ENCODE data around the gene SORCS2. TPM values are rescaled to one million over a fixed set of nuclear protein-coding genes. Genes with fewer than 3 reads are reported as not detected.

Gene SORCS2
- total and polyA plus RNA-seq, 2 donors (not counting 1 experiment from before 2014, with no cell fraction given) = not detected

- CTCF ChIA-PET = no interaction called here
- no peak overlapping the region for H3K9ac ChIP-seq (ENCODE audit: low read length)
- WGBS (ENCODE audit: insufficient coverage) = 16% methylated on average over 9 of the region's 12 CpGs
- TF ChIP-seq EZH2 (IDR thresholded peaks at IDR 0.05; ENCODE audit: borderline replicate concordance, insufficient read depth, low read depth, low read length, poor library complexity, severe bottlenecking) = no peak
- no peak for TF ChIP-seq CTCF (IDR thresholded peaks at IDR 0.05)
- H2AFZ ChIP-seq (ENCODE audit: insufficient read depth, low read depth, low read length, poor library complexity, severe bottlenecking) = no peak overlapping the region
- no peaks in the 10 kb centered on the region for H4K20me1 ChIP-seq (ENCODE audit: control insufficient read depth, insufficient read depth, low read length, poor library complexity, severe bottlenecking)
- no peak overlapping the region for H3K4me3 ChIP-seq (ENCODE audit: control extremely low read depth in 1 of 5, extremely low read depth in 1 of 5, insufficient read depth in 1 of 5, low read depth in 2 of 5, low read length in 4 of 5)
- no peak for ATAC-seq (ENCODE audit: low read depth)
- no peaks in the 10 kb centered on the region for H3K4me1 ChIP-seq (ENCODE audit: control insufficient read depth in 2 of 2, insufficient read depth in 2 of 2, low read length in 2 of 2)
- no peak overlapping the region for H3K4me2 ChIP-seq (replicated peaks; ENCODE audit: low read depth, low read length, poor library complexity, severe bottlenecking)
- no peaks in the 10 kb centered on the region for H3K4me1 Mint-ChIP-seq
- H3K27me3 Mint-ChIP-seq = no peaks in the 10 kb centered on the region
- H3K27ac Mint-ChIP-seq = no peak overlapping the region
- POLR2A ChIA-PET = no interaction called here
- H3K9me3 ChIP-seq (ENCODE audit: control extremely low read depth in 1 of 3, control insufficient read depth in 2 of 3, insufficient read depth in 1 of 3, low read length in 2 of 3) = peaks cover 0 to 26% (median 0%) of the 10 kb centered on the region in 3 donors
- no peaks in the 10 kb centered on the region for H3K79me2 ChIP-seq (ENCODE audit: control insufficient read depth, insufficient read depth, low read length)
- H3K27me3 ChIP-seq (replicated peaks in 1 of 4; ENCODE audit: control extremely low read depth in 1 of 4, control insufficient read depth in 3 of 4, insufficient read depth in 4 of 4, low read length in 3 of 4) = no peaks in the 10 kb centered on the region
- H3K36me3 ChIP-seq (replicated peaks in 1 of 2; ENCODE audit: control extremely low read depth in 1 of 2, control insufficient read depth in 1 of 2, extremely low read depth in 1 of 2, insufficient read depth in 2 of 2, low read length in 1 of 2) = no peaks in the 10 kb centered on the region
- H3K9me3 Mint-ChIP-seq (ENCODE audit: insufficient read depth) = peaks cover under 1% of the 10 kb centered on the region
- H3K4me3 Mint-ChIP-seq = no peak overlapping the region
- no peak overlapping the region for H3K27ac ChIP-seq (ENCODE audit: low read length in 2 of 2)
- no peak for DNase-seq
- intact Hi-C loops (cut with micrococcal nuclease) = no loop called here
Measured at GRCh38 chr4:7634661-7635251, 442.4 kb downstream of the SORCS2 start.

GRCh38 chr4:7635445-7636239 is 443.3 kb downstream of the SORCS2 start:
- CTCF ChIA-PET = interaction anchor here (0.7 kb wide), 1 partner anchor 12 kb away, joined by 3 read pairs; no protein-coding TSS in a partner anchor
- no peak overlapping the region for H3K4me2 ChIP-seq (replicated peaks; ENCODE audit: low read depth, low read length, poor library complexity, severe bottlenecking)
- POLR2A ChIA-PET = no interaction called here
- WGBS (ENCODE audit: insufficient coverage) = 80% methylated on average over 18 of the region's 25 CpGs
- no peaks in the 10 kb centered on the region for H3K4me1 ChIP-seq (ENCODE audit: control insufficient read depth in 2 of 2, insufficient read depth in 2 of 2, low read length in 2 of 2)
- no peaks in the 10 kb centered on the region for H4K20me1 ChIP-seq (ENCODE audit: control insufficient read depth, insufficient read depth, low read length, poor library complexity, severe bottlenecking)
- no peak overlapping the region for H2AFZ ChIP-seq (ENCODE audit: insufficient read depth, low read depth, low read length, poor library complexity, severe bottlenecking)
- H3K9me3 Mint-ChIP-seq (ENCODE audit: insufficient read depth) = no peaks in the 10 kb centered on the region
- H3K36me3 ChIP-seq (replicated peaks in 1 of 2; ENCODE audit: control extremely low read depth in 1 of 2, control insufficient read depth in 1 of 2, extremely low read depth in 1 of 2, insufficient read depth in 2 of 2, low read length in 1 of 2) = no peaks in the 10 kb centered on the region
- H3K27ac ChIP-seq (ENCODE audit: low read length in 2 of 2) = no peak overlapping the region
- H3K9me3 ChIP-seq (ENCODE audit: control extremely low read depth in 1 of 3, control insufficient read depth in 2 of 3, insufficient read depth in 1 of 3, low read length in 2 of 3) = peaks cover 0 to 21% (median 0%) of the 10 kb centered on the region in 3 donors
- H3K27me3 ChIP-seq (replicated peaks in 1 of 4; ENCODE audit: control extremely low read depth in 1 of 4, control insufficient read depth in 3 of 4, insufficient read depth in 4 of 4, low read length in 3 of 4) = no peaks in the 10 kb centered on the region
- DNase-seq = no peak
- no peak for TF ChIP-seq EZH2 (IDR thresholded peaks at IDR 0.05; ENCODE audit: borderline replicate concordance, insufficient read depth, low read depth, low read length, poor library complexity, severe bottlenecking)
- no peak for TF ChIP-seq CTCF (IDR thresholded peaks at IDR 0.05)
- intact Hi-C loops (cut with micrococcal nuclease) = no loop called here
- H3K9ac ChIP-seq (ENCODE audit: low read length) = no peak overlapping the region
- H3K27me3 Mint-ChIP-seq = no peaks in the 10 kb centered on the region
- no peak overlapping the region for H3K4me3 ChIP-seq (ENCODE audit: control extremely low read depth in 1 of 5, extremely low read depth in 1 of 5, insufficient read depth in 1 of 5, low read depth in 2 of 5, low read length in 4 of 5)
- H3K79me2 ChIP-seq (ENCODE audit: control insufficient read depth, insufficient read depth, low read length) = no peaks in the 10 kb centered on the region
- H3K27ac Mint-ChIP-seq = no peak overlapping the region
- no peak for ATAC-seq (ENCODE audit: low read depth)
- no peak overlapping the region for H3K4me3 Mint-ChIP-seq
- no peaks in the 10 kb centered on the region for H3K4me1 Mint-ChIP-seq
